ENCODE measurements around the gene TUBGCP4. TPM values are rescaled to one million over a fixed set of nuclear protein-coding genes. Genes with fewer than 3 reads are reported as not detected.

The TUBGCP4 gene
- total RNA-seq, 1 experiment from 2014 or later, result 38.6 TPM

- TF ChIP-seq ZNF274 (IDR thresholded peaks at IDR 0.05; ENCODE audit: low read depth, low read length), result no peak
- no peak for TF ChIP-seq EZH2phosphoT487 (IDR thresholded peaks at IDR 0.05; ENCODE audit: borderline replicate concordance)
- TF ChIP-seq, protein P1, sequence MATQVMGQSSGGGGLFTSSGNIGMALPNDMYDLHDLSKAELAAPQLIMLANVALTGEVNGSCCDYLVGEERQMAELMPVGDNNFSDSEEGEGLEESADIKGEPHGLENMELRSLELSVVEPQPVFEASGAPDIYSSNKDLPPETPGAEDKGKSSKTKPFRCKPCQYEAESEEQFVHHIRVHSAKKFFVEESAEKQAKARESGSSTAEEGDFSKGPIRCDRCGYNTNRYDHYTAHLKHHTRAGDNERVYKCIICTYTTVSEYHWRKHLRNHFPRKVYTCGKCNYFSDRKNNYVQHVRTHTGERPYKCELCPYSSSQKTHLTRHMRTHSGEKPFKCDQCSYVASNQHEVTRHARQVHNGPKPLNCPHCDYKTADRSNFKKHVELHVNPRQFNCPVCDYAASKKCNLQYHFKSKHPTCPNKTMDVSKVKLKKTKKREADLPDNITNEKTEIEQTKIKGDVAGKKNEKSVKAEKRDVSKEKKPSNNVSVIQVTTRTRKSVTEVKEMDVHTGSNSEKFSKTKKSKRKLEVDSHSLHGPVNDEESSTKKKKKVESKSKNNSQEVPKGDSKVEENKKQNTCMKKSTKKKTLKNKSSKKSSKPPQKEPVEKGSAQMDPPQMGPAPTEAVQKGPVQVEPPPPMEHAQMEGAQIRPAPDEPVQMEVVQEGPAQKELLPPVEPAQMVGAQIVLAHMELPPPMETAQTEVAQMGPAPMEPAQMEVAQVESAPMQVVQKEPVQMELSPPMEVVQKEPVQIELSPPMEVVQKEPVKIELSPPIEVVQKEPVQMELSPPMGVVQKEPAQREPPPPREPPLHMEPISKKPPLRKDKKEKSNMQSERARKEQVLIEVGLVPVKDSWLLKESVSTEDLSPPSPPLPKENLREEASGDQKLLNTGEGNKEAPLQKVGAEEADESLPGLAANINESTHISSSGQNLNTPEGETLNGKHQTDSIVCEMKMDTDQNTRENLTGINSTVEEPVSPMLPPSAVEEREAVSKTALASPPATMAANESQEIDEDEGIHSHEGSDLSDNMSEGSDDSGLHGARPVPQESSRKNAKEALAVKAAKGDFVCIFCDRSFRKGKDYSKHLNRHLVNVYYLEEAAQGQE (IDR thresholded peaks at IDR 0.05; ENCODE audit: low read depth), result no peak
- TF ChIP-seq SIN3A (IDR thresholded peaks at IDR 0.05; ENCODE audit: low read depth), result no peak
- no peak for TF ChIP-seq TCF7L2 (IDR thresholded peaks at IDR 0.05; ENCODE audit: borderline replicate concordance, extremely low read depth, insufficient read depth, insufficient read length)
- TF ChIP-seq POLR2AphosphoS5 (IDR thresholded peaks at IDR 0.05; ENCODE audit: low read depth, low read length), result no peak
Measured at GRCh38 chr15:43329217-43329959, 41.5 kb upstream of the TUBGCP4 start (continued).

- ChIA-PET RAD21 (ENCODE audit: low non-redundant PET in 1 of 2, low total read pairs in 2 of 2, uncharacterized antibody in 2 of 2, unreplicated experiment in 2 of 2) (no interaction called here), CTCF (no interaction called here), POLR2A (no interaction called here)
- peak within 1 kb of the TSS; percentile 65 for H3K27ac ChIP-seq (ENCODE audit: low read depth, low read length)
- no peaks in the 10 kb centered on the region for H3K27me3 ChIP-seq (ENCODE audit: insufficient read depth, low read length)
- H3K36me3 ChIP-seq (ENCODE audit: control insufficient read depth in 1 of 2, insufficient read depth in 2 of 2, low read length in 2 of 2), result no peaks in the 10 kb centered on the region
- TSS peak; percentile 65 for BruUV-seq (replicated peaks)
- H3K79me2 ChIP-seq (ENCODE audit: insufficient read depth, low read length), result peaks cover 10% of the 10 kb centered on the region; the same call in 1 of the 2 replicates
- H3K9me3 ChIP-seq (ENCODE audit: control insufficient read depth in 1 of 2, insufficient read depth in 1 of 2, low read depth in 1 of 2, low read length in 2 of 2), result no peaks in the 10 kb centered on the region
- peak within 1 kb of the TSS; percentile 61 for H3K4me2 ChIP-seq (ENCODE audit: low read length)
- DNase-seq (ENCODE audit: low read depth, low spot score) (peak; percentile 81), ATAC-seq (peak; percentile 93)
- H3K4me1 ChIP-seq (ENCODE audit: control insufficient read depth in 1 of 2, insufficient read depth in 2 of 2, low read length in 2 of 2), result peaks cover 4 to 14% of the 10 kb centered on the region in 2 experiments; a peak in 3 of 4 replicates
- H3K4me3 ChIP-seq (replicated peaks in 1 of 2; ENCODE audit: low read depth in 1 of 2, low read length in 2 of 2), result peak within 1 kb of the TSS; percentile 64 to 70
- peak within 1 kb of the TSS; percentile 67 for H3K9ac ChIP-seq (ENCODE audit: low read length)
- no peak within 1 kb of the TSS for H2AFZ ChIP-seq (ENCODE audit: low read depth, low read length, poor library complexity, severe bottlenecking)
- no peaks in the 10 kb centered on the region for H3K9me2 ChIP-seq (ENCODE audit: insufficient read depth)
- TF ChIP-seq ZFX (IDR thresholded peaks at IDR 0.05) (peak; percentile 61; the same call in 1 of the 2 replicates), POLR2AphosphoS5 (IDR thresholded peaks at IDR 0.05; ENCODE audit: low read depth, low read length) (peak; percentile 70), POLR2A (IDR thresholded peaks at IDR 0.05; ENCODE audit: borderline replicate concordance, extremely low read depth, insufficient read depth, insufficient read length) (peak; percentile 76), SP1 (IDR thresholded peaks at IDR 0.05; ENCODE audit: low read depth) (0 out of 2 replicates have a peak, but pooled peaks have one; percentile 25), EGR1 (IDR thresholded peaks at IDR 0.05; ENCODE audit: low read depth) (no peak), ELF1 (IDR thresholded peaks at IDR 0.05; ENCODE audit: borderline replicate concordance, low read depth) (peak; percentile 66), SRF (IDR thresholded peaks at IDR 0.05; ENCODE audit: low read depth) (no peak), RAD21 (IDR thresholded peaks at IDR 0.05; ENCODE audit: low read depth) (no peak), SIN3A (IDR thresholded peaks at IDR 0.05; ENCODE audit: low read depth) (no peak), YY1 (IDR thresholded peaks at IDR 0.05; ENCODE audit: extremely low read depth, insufficient replicate concordance, low read depth, low read length) (no peak)
- TF ChIP-seq, protein P2, sequence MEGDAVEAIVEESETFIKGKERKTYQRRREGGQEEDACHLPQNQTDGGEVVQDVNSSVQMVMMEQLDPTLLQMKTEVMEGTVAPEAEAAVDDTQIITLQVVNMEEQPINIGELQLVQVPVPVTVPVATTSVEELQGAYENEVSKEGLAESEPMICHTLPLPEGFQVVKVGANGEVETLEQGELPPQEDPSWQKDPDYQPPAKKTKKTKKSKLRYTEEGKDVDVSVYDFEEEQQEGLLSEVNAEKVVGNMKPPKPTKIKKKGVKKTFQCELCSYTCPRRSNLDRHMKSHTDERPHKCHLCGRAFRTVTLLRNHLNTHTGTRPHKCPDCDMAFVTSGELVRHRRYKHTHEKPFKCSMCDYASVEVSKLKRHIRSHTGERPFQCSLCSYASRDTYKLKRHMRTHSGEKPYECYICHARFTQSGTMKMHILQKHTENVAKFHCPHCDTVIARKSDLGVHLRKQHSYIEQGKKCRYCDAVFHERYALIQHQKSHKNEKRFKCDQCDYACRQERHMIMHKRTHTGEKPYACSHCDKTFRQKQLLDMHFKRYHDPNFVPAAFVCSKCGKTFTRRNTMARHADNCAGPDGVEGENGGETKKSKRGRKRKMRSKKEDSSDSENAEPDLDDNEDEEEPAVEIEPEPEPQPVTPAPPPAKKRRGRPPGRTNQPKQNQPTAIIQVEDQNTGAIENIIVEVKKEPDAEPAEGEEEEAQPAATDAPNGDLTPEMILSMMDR (IDR thresholded peaks at IDR 0.05 in 2 of 3, conservative IDR thresholded peaks at IDR 0.05 in 1 of 3; ENCODE audit: borderline replicate concordance in 1 of 3, insufficient read depth in 1 of 3, low read depth in 2 of 3, low read length in 2 of 3), result no peak
- TF ChIP-seq, protein P3, sequence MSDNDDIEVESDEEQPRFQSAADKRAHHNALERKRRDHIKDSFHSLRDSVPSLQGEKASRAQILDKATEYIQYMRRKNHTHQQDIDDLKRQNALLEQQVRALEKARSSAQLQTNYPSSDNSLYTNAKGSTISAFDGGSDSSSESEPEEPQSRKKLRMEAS (IDR thresholded peaks at IDR 0.05), result peak; percentile 75
- no peaks in the 10 kb centered on the region for H4K20me1 ChIP-seq (ENCODE audit: insufficient read depth)
- intact Hi-C loops (cut with micrococcal nuclease), result no loop called here
Measured at GRCh38 chr15:43329960-43330779, 40.7 kb upstream of the TUBGCP4 start, which contains the start of gene LCMT2. TSS of gene LCMT2 (minus strand) at chr15:43330573. CDS start at chr15:43330489, 84 bp downstream.
